H9 (cell line): ENCODE measurements around the gene SSBP3. TPM values are rescaled to one million over a fixed set of nuclear protein-coding genes. Genes with fewer than 3 reads are reported as not detected.
"Not testable (repeated sequence)": the region's sequence is repeated elsewhere in the genome, so short reads cannot be mapped to it uniquely, and the experiment has no call there.

Experiments
- DNase-seq: peaks from one replicate; pipeline ENCODE4 v3.0.0-alpha.2; 2017
- H2AFZ ChIP-seq: one replicate; pipeline ENCODE4 v1.6.1; 2013; ENCODE audit warnings: mild to moderate bottlenecking, low read length, control low read depth, moderate library complexity
- H2AK5ac ChIP-seq: 2 replicates; pipeline ENCODE4 v1.6.1; 2013; ENCODE audit warnings: low read length, control low read depth, mixed read lengths; ENCODE audit not compliant: insufficient read length
- H2BK120ac ChIP-seq: one replicate; pipeline ENCODE4 v1.6.1; 2013; ENCODE audit warnings: low read depth, mild to moderate bottlenecking, low read length, control low read depth, inconsistent platforms; ENCODE audit not compliant: poor library complexity, severe bottlenecking
- H2BK12ac ChIP-seq: 2 replicates; pipeline ENCODE4 v1.6.1; 2013; ENCODE audit warnings: low read length, control low read depth, mixed read lengths, low read depth; ENCODE audit not compliant: insufficient read length
- H2BK15ac ChIP-seq: 2 replicates; pipeline ENCODE4 v1.6.1; 2013; ENCODE audit warnings: low read depth, low read length, control low read depth
- H2BK20ac ChIP-seq: one replicate; pipeline ENCODE4 v1.6.1; 2013; ENCODE audit warnings: low read depth, mild to moderate bottlenecking, low read length, control low read depth, inconsistent platforms; ENCODE audit not compliant: poor library complexity, severe bottlenecking
- H2BK5ac ChIP-seq: 2 replicates; pipeline ENCODE4 v1.6.1; 2013; ENCODE audit warnings: low read length, control low read depth, mixed read lengths; ENCODE audit not compliant: insufficient read length
- H3K14ac ChIP-seq: 2 replicates; pipeline ENCODE4 v1.6.1; 2013; ENCODE audit warnings: low read length, control low read depth; ENCODE audit not compliant: insufficient read depth
- H3K18ac ChIP-seq: 2 replicates; pipeline ENCODE4 v1.6.1; 2013; ENCODE audit warnings: low read depth, mild to moderate bottlenecking, mixed read lengths, low read length, control low read depth; ENCODE audit not compliant: insufficient read length
- H3K23ac ChIP-seq: 2 replicates; pipeline ENCODE4 v1.6.1; 2013; ENCODE audit warnings: low read length, control low read depth, mixed read lengths, low read depth; ENCODE audit not compliant: insufficient read length
- H3K23me2 ChIP-seq: 2 replicates; pipeline ENCODE4 v1.6.1; 2013; ENCODE audit warnings: low read depth, mild to moderate bottlenecking, mixed read lengths, low read length, control low read depth; ENCODE audit not compliant: insufficient read length, poor library complexity, severe bottlenecking
- H3K27ac ChIP-seq: 2 replicates; pipeline ENCODE4 v1.5.1; 2013; ENCODE audit warnings: low read length, control low read depth, mixed read lengths, low read depth; ENCODE audit not compliant: insufficient read length
- H3K27me3 ChIP-seq: 2 replicates; pipeline ENCODE4 v1.6.1; 2013; ENCODE audit warnings: low read length, control low read depth, inconsistent platforms; ENCODE audit not compliant: insufficient read depth
- H3K4ac ChIP-seq: 2 replicates; pipeline ENCODE4 v1.6.1; 2013; ENCODE audit warnings: low read depth, mild to moderate bottlenecking, control low read depth, inconsistent platforms, low read length, moderate library complexity
- H3K4me1 ChIP-seq: 2 replicates; pipeline ENCODE4 v1.6.1; 2013; ENCODE audit warnings: low read length, control low read depth, inconsistent platforms; ENCODE audit not compliant: insufficient read depth
- H3K4me2 ChIP-seq: 2 replicates; pipeline ENCODE4 v1.6.1; 2013; ENCODE audit warnings: low read length, control low read depth, mixed read lengths; ENCODE audit not compliant: insufficient read length, insufficient read depth
- H3K56ac ChIP-seq: 2 replicates; pipeline ENCODE4 v1.6.1; 2013; ENCODE audit warnings: low read depth, mild to moderate bottlenecking, mixed read lengths, low read length, control low read depth; ENCODE audit not compliant: insufficient read length
- H3K79me1 ChIP-seq: 2 replicates; pipeline ENCODE4 v1.6.1; 2013; ENCODE audit warnings: low read depth, mild to moderate bottlenecking, moderate library complexity, low read length, control low read depth, inconsistent platforms; ENCODE audit not compliant: insufficient read depth, poor library complexity, severe bottlenecking
- H3K79me2 ChIP-seq: 2 replicates; pipeline ENCODE4 v1.6.1; 2013; ENCODE audit warnings: low read length, control low read depth, inconsistent platforms; ENCODE audit not compliant: insufficient read depth
- H3K9ac ChIP-seq: 2 replicates; pipeline ENCODE4 v1.6.1; 2013; ENCODE audit warnings: low read length, control low read depth, mixed read lengths; ENCODE audit not compliant: insufficient read length; ENCODE audit errors: extremely low read depth
- H3K9me3 ChIP-seq: one replicate; pipeline ENCODE4 v1.6.1; 2013; ENCODE audit warnings: low read depth, low read length, inconsistent platforms; ENCODE audit not compliant: control insufficient read depth
- H3T11ph ChIP-seq: one replicate; pipeline ENCODE4 v1.6.1; 2013; ENCODE audit warnings: mild to moderate bottlenecking, low read length, control low read depth, inconsistent platforms
- H4K20me1 ChIP-seq: one replicate; pipeline ENCODE4 v1.6.1; 2013; ENCODE audit not compliant: control insufficient read depth, insufficient read length, insufficient read depth
- H4K5ac ChIP-seq: 2 replicates; pipeline ENCODE4 v1.6.1; 2013; ENCODE audit warnings: low read depth, mild to moderate bottlenecking, mixed read lengths, low read length, control low read depth; ENCODE audit not compliant: insufficient read length
- H4K8ac ChIP-seq: replicated peaks from 2 replicates; pipeline ENCODE4 v1.6.1; 2013; ENCODE audit warnings: low read length, control low read depth, mixed read lengths, low read depth; ENCODE audit not compliant: insufficient read length
- H4K91ac ChIP-seq: 2 replicates; pipeline ENCODE4 v1.6.1; 2013; ENCODE audit warnings: low read depth, mild to moderate bottlenecking, moderate library complexity, mixed read lengths, low read length, control low read depth; ENCODE audit not compliant: insufficient read length
- H3K27ac Mint-ChIP-seq, 3 experiments: 2 replicates in 2 of 3; 3 replicates in 1 of 3; pipeline ENCODE4 v1.8.0; 2020 to 2021; ENCODE audit warnings: mixed read lengths in 3 of 3, mild to moderate bottlenecking in 1 of 3, moderate library complexity in 1 of 3
- H3K27me3 Mint-ChIP-seq: 2 replicates; pipeline ENCODE4 v1.8.0; 2021; ENCODE audit warnings: low read depth, mild to moderate bottlenecking, moderate library complexity, mixed read lengths
- H3K36me3 Mint-ChIP-seq, 3 experiments: 2 replicates in 2 of 3; 3 replicates in 1 of 3; pipeline ENCODE4 v1.8.0; 2020 to 2021; ENCODE audit warnings: low read depth in 3 of 3, mixed read lengths in 3 of 3; ENCODE audit not compliant: insufficient read depth in 1 of 3
- H3K4me1 Mint-ChIP-seq, 2 experiments: 2 replicates each; pipeline ENCODE4 v1.8.0; 2020; ENCODE audit warnings: mixed read lengths in 2 of 2
- H3K4me3 Mint-ChIP-seq, 2 experiments: 2 replicates in 1 of 2; 3 replicates in 1 of 2; pipeline ENCODE4 v1.8.0; 2020 to 2021; ENCODE audit warnings: mild to moderate bottlenecking in 2 of 2, mixed read lengths in 2 of 2, moderate library complexity in 1 of 2
- H3K9me3 Mint-ChIP-seq, 2 experiments: 2 replicates in 1 of 2; 3 replicates in 1 of 2; pipeline ENCODE4 v1.8.0; 2020; ENCODE audit warnings: mild to moderate bottlenecking in 2 of 2, mixed read lengths in 2 of 2, moderate library complexity in 1 of 2
- CTCF ChIP-seq: fragments of 200-600 bp; sonication (generic); conservative IDR thresholded peaks from 3 replicates; pipeline ENCODE4 v1.8.0; 2021; ENCODE audit warnings: antibody characterized with exemption, mild to moderate bottlenecking
- WGBS: extraction: QIAGEN DNeasy Blood & Tissue Kit; methylation state at CpG from one replicate; pipeline ENCODE4 v1.1.7; 2013; ENCODE audit warnings: missing lambda C conversion rate, low lambda C conversion rate, mixed read lengths; ENCODE audit not compliant: insufficient read length; ENCODE audit errors: extremely low coverage; 5-methylcytosine and 5-hydroxymethylcytosine counted together
- total RNA-seq: library from RNA; stranded (reverse); gene quantifications from 2 replicates; pipeline ENCODE4 v1.2.1, GENCODE V29; 2021

Gene SSBP3
- total RNA-seq, 1 experiment from 2014 or later = 126 TPM

- H3K36me3 Mint-ChIP-seq = peaks cover 57 to 95% (median 83%) of the 10 kb centered on the region in 3 experiments; a peak in 6 of 7 replicates
- H2BK5ac ChIP-seq = no peak overlapping the region
These were observed 193.3 kb downstream of the SSBP3 start for GRCh38 chr1:54212872-54213271.

GRCh38 chr1:54207896-54208295, 198.3 kb downstream of the SSBP3 start:
- H3K23ac ChIP-seq, H3K27me3 Mint-ChIP-seq, H2BK5ac ChIP-seq, H3K56ac ChIP-seq, H2AK5ac ChIP-seq, H4K5ac ChIP-seq, H2BK120ac ChIP-seq, H4K8ac ChIP-seq, H2AFZ ChIP-seq, H3K27ac ChIP-seq, H3K27me3 ChIP-seq, H3K14ac ChIP-seq, H2BK12ac ChIP-seq, H4K20me1 ChIP-seq, H3K4me3 Mint-ChIP-seq, H3K9me3 Mint-ChIP-seq, H3T11ph ChIP-seq, H3K79me1 ChIP-seq, H3K79me2 ChIP-seq, H3K18ac ChIP-seq, H3K9me3 ChIP-seq, H3K4me2 ChIP-seq, H4K91ac ChIP-seq, H2BK15ac ChIP-seq, H3K4ac ChIP-seq, H3K4me1 Mint-ChIP-seq, H3K9ac ChIP-seq, H3K23me2 ChIP-seq, H2BK20ac ChIP-seq, DNase-seq, H3K4me1 ChIP-seq: not testable (repeated sequence)
- Mint-ChIP-seq H3K36me3 (peaks cover 54 to 86% (median 77%) of the 10 kb centered on the region in 3 experiments; a peak in 6 of 7 replicates), H3K27ac (peak overlapping the region in 1 of 3 experiments; percentile 8; a peak in 1 of 7 replicates)
- no CpG with 5 or more reads among the region's 4 CpGs for WGBS

More at GRCh38 chr1:54212872-54213271, 193.3 kb downstream of the SSBP3 start:
- H3K27me3 Mint-ChIP-seq = no peaks in the 10 kb centered on the region
- H3K23me2 ChIP-seq = no peaks in the 10 kb centered on the region
- no peaks in the 10 kb centered on the region for H3K79me2 ChIP-seq
- H3K9ac ChIP-seq = no peak overlapping the region
- no peak overlapping the region for H2BK20ac ChIP-seq
- H3K18ac ChIP-seq = no peak overlapping the region
- H4K91ac ChIP-seq = no peak overlapping the region
- H3K9me3 ChIP-seq = no peaks in the 10 kb centered on the region
- no peak overlapping the region for H4K8ac ChIP-seq
- no peak overlapping the region for H2AFZ ChIP-seq
- no peak overlapping the region for H3K4me3 Mint-ChIP-seq
- H3K23ac ChIP-seq = no peak overlapping the region
- no peaks in the 10 kb centered on the region for H3K79me1 ChIP-seq
- no peak overlapping the region for H3K56ac ChIP-seq
- H3K4me2 ChIP-seq = no peak overlapping the region
- H3K4ac ChIP-seq = no peak overlapping the region
- no peak overlapping the region for H3K27ac ChIP-seq
- TF ChIP-seq CTCF = no peak
- no CpG with 5 or more reads among the region's 1 CpG for WGBS
- peak overlapping the region in 1 of 3 experiments; percentile 76; a peak in 1 of 7 replicates for H3K27ac Mint-ChIP-seq
- H2BK120ac ChIP-seq = no peak overlapping the region
- H4K20me1 ChIP-seq = no peaks in the 10 kb centered on the region
- no peaks in the 10 kb centered on the region for H3K4me1 ChIP-seq
- H3K4me1 Mint-ChIP-seq = no peaks in the 10 kb centered on the region
- no peak overlapping the region for H2AK5ac ChIP-seq
- H3K9me3 Mint-ChIP-seq = no peaks in the 10 kb centered on the region
- H3K27me3 ChIP-seq = no peaks in the 10 kb centered on the region
- no peak overlapping the region for H2BK12ac ChIP-seq
- H3K14ac ChIP-seq = no peak overlapping the region
- H3T11ph ChIP-seq = no peak overlapping the region
- no peak for DNase-seq
- H2BK15ac ChIP-seq = no peak overlapping the region
- no peak overlapping the region for H4K5ac ChIP-seq
